22Rv1 (cell line): ENCODE data around the gene CCDC88A.

Experiments used
- CTCF ChIP-seq: fragments of 450-650 bp; IDR thresholded peaks from 2 replicates; pipeline ENCODE4 v1.5.1; 2017; ENCODE audit warnings: mild to moderate bottlenecking
- ZFX ChIP-seq: fragments of 450-650 bp; IDR thresholded peaks from 2 replicates; pipeline ENCODE4 v1.6.1; 2017; ENCODE audit warnings: antibody characterized with exemption, borderline replicate concordance

GRCh38 chr2:55309446-55309845 is 110.2 kb downstream of the CCDC88A start:
- TF ChIP-seq CTCF (no peak), ZFX (no peak)
